HG03378 (cell line): Measurements from ENCODE around the gene SMIM8.
"Not testable (repeated sequence)": the region's sequence is repeated elsewhere in the genome, so short reads cannot be mapped to it uniquely, and the experiment has no call there.

Source experiments
- ATAC-seq: cut with Tn5 transposase; IDR thresholded peaks from one replicate; pipeline ENCODE4 v1.9.1; 2021; ENCODE audit warnings: mild to moderate bottlenecking, moderate library complexity; ENCODE audit not compliant: unreplicated experiment

SMIM8 gene, protein sequence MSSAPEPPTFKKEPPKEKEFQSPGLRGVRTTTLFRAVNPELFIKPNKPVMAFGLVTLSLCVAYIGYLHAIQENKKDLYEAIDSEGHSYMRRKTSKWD

DNA sequence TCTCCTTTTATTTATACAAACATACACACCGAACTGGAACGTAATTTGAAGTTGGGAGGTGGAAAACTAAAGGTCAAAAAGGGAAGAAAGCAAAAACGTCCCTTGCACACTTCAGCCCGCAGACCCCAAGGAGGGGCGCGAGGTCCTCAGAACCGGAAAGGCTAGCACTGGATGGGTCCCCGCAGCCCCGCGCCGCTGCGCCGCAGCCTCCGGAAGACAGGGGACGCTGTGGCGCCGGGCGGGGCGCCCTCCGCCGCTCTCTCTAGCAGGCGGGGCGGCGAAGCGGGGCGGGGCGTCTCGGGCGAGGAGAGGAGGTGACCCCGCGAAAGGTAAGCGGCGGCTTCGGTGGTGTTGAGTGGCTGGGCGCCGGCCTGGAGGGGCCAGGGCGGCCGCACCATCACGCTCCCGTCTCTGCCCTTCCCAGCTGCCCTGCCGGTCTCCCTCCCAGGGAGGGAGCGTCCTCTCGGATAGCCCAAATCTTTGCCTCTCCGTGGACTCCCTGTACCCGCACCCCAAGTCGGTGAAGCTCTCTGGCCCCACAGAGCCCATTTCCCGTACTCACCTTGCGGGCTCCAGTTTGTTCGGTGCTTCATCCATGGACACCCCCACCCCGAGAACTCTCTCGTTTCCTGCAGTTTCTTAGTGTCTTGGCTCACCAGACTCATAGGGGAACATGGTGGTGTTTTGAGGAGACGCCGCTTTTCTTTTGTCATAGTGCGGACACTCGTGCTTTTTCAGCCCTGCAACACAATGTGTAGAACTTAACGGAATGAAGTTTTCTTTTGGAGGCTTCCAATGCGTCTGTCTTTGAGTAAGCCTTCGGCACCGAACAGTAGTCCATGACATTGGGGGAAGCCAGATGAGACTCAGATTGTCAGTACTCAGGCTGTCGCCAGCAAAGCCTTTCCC is at the start of gene SMIM8:
TSS of gene SMIM8 (plus strand) at position 285 of the 909 bp plus-strand sequence. CDS start 14,444 bp downstream, outside the sequence.
- peak; percentile 85 for ATAC-seq

DNA sequence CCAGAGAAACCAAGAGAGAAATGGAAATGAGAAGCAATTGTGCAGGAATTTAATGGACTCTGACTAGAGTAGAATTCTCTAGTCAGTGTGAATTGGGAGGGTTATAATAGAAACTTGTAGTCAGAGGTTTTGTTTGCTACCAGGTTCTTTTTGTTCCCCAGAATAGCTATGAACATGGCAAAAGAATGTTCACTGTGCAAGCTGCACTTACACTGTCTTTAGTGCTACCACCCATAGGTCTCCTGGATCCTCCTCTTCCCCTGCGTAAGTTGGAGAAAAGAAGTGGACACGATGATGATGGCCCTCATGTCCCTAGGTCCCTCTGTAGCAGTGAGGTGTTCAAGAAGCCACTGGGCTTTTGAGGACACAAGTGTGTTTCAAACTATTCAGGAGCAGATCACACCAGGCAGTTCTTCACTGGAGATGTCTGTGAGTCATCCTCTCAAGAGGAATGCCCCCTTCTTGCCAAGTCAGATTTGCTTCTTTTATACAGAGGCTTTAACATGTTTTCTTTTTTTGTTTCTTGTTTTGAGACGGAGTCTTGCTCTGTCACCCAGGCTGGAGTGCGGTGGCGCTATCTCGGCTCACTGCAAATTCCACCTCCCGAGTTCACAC is 47.6 kb upstream of the SMIM8 start:
- no peak for ATAC-seq

DNA sequence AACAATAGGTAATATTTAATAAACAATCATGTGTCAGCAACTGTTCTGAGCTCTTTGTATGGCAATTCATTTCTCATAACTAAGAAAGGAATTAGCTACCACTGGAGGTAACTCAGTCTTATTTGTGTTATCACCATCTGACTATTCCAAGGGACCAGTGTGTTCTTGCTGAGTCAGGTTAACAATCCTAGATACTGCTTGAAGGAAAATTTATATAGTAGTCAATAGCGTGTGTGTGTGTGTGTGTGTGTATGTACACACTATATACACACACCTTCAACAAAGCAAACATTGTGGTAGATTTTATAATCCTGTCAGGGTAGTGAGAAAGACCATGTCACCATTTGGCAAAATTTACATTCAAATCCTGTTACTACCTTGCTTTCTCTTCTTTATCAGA is 45.8 kb upstream of the SMIM8 start:
- ATAC-seq: no peak

DNA sequence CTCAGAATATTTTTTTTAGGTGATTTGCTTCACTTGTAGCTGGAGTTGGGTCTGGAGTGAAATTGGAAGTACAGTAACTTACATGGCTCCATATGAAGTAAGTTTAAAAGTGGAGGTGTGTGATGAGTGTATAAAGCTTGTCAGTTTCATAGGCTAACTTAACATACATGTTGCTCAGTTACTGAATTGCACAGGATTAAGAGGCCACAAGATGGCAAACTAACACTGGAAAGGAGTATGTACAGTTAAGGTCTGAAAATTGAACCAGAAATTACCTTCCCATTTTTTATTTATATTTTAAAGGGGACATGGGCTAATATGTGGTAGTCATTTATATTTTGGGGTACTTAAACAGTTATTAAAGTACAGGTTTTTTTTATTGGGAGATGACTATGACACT is 45.3 kb upstream of the SMIM8 start:
- no peak for ATAC-seq

DNA sequence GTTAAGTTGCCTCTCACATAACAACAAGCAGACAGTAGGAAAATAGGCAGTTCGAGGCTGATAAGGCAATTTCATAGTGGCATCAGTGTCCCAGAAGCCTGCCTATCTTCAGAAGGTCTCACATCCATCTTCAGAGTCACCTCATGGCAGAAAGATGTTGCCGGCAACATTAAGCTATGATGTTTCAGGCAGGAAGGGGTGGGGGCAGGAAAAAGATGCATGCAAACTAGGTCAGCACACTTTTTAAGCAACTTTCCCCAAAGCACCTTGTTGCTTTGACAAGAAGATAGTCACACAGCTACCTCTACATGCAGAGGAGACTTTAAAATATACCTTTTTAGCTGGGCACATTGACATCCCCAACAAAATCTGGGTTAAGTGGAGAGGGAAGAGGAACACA is 43.2 kb upstream of the SMIM8 start:
- no peak for ATAC-seq

DNA sequence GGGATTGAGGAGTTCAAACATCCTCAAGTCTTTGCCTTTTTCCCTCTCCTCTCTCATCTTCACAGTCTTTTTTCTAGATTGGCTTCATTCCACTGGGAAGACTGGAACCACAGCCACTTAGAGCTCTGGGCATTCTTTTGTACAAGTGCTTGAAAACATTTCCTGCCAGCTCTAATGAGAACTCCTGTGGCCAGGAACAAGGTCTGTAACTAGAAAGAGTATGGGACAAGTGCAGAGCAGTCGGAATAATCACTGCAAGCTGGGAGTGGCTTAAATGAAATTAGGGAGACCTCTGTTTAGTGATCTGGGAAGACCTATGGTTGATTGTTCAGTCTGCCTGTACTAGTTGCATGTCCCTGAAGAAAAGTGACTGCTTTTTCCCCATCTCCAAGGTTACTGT is 41.0 kb upstream of the SMIM8 start:
- ATAC-seq: no peak

DNA sequence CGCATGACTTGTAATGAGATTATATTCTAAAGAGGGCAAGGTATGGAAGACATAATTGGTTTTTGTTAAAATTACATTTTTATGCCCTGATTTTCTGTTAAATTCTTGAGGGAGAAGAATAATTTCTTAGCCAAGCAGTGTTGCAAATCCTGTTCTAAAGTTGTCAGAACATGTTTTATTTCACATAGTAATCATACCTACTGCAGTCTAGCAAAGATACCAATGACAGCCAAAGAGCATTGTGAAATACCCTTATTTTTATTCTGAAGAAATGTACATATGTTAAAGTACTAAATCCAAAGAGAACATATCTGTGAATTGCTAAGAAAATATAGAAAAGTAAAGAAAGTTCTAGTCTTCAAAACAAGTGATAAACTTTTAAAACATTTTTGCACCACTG is 39.6 kb upstream of the SMIM8 start:
- no peak for ATAC-seq

DNA sequence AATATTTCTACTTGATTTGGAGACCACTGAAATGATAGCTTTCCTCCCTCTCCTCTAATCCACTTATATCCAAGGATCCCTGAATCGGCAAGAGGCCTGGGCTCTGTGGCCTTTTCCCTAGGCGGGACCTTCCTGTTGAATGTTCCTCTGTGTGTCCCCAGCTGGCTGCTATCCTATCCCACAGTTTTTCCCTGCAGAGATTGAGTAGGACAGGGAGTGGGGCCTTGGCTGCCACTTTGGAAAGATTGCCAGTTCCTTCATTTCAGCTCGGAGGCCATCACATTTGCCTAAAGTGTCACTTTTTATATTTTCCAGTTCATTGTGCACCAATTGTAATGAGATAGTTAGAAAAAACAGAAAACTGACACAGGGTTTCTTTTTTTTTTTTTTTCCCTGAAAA is 38.9 kb upstream of the SMIM8 start:
- ATAC-seq: no peak

DNA sequence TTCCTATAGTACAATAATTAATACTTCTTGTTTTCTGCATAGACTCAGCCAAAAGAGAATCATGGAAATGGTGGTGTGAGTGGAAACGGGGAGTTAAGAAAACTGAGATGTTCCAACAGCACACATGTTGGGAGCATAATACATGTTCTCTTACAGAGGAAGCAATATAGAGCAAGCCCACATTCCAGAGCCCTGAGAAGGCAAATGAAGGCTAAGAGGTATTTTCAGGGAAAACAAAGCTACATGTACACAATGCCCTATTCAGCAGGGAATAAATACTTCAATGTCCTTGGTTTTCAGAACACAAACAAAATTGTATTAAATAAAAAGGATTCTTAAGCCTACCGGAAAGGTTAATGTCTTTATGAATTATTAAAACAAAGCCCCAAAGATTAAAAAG is 35.1 kb upstream of the SMIM8 start:
- ATAC-seq: no peak

DNA sequence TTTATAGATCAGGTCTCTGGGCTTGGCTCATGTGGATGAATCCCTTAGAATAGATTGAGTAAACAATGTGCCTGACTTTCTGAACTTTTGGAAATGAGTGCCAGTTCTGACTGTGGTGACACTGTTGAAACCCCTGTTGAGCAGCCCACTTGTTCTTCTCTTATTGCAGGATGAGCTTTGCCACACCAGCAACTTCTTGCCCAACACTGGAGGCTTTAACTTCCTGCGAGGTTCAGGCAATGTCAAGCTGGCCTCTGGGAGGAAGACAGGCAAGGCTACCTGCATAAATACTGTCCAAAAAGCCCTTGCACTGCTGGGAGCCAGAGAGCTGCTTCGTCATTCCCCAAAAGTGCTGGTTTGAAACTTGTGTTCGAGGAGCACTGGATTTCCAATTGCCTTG is 32.8 kb upstream of the SMIM8 start:
- no peak for ATAC-seq

DNA sequence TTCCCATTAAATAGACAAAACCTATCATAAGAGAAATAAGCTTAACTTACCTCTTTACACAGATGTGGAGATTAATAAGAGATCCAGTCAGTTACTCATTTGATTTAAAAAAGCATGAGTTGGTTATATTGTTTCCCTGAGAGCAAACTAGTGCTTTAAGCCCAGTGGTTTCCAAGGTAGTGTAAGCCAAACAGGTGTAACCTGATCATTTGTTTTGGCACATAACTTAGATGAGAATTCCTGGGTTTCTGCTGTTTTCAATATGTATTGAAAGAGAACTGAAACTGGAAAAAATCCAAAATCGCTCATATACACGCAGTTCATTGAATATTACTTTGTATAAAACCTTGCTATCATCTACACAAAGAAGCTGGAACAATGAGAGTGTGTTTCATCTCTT is 30.5 kb upstream of the SMIM8 start:
- ATAC-seq: no peak

DNA sequence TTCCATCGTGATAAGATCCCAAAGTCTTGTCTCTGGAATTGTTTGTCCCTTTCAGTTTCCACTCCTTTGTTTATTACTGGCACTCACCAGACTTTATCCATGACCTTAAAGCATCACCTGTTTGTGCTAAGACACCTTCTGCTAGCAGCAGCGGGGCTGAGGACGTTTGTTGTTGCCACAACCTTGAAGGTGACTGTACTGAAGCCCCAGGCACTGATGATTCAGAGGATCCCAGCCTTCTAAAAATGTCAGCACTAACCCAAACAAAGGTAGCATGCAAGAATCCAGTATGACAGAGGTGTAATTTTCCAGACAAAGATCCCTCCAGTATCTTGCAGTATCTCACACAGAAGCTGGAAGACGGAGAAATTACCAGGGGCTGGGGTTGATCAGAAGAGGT is 28.9 kb upstream of the SMIM8 start:
- no peak for ATAC-seq

DNA sequence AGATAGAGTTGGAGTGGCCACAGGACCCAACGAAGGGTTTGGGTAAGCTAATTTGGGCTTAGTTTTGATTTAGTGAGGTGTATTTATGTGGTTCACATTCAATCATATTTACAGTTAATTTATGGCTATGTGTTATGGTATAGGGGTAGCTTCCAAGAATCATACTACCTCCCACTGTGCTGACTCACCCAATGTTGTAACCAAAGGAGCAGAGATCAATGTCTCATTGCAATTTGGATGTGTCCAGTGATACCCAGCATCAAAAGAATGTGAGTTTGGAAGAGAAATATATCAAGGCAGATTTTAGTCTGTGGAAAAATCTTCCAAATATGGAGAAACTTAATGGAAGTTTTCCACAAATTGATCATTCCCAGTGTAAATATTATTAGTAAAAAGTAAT is 25.3 kb upstream of the SMIM8 start:
- no peak for ATAC-seq

DNA sequence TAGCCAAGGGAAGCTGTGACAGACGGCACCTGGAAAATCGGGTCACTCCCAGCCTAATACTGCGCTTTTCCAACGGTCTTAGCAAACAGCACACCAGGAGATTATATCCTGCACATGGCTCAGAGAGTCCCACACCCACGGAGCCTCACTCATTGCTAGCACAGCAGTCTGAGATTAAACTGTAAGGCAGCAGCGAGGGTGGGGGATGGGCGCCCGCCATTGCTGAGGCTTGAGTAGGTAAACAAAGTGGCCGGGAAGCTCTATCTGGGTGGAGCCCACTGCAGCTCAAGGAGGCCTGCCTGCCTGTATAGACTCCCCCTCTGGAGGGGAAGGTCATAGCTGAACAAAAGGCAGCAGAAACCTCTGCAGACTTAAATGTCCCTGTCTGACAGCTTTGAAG is 21.1 kb upstream of the SMIM8 start:
- not testable (repeated sequence) for ATAC-seq

DNA sequence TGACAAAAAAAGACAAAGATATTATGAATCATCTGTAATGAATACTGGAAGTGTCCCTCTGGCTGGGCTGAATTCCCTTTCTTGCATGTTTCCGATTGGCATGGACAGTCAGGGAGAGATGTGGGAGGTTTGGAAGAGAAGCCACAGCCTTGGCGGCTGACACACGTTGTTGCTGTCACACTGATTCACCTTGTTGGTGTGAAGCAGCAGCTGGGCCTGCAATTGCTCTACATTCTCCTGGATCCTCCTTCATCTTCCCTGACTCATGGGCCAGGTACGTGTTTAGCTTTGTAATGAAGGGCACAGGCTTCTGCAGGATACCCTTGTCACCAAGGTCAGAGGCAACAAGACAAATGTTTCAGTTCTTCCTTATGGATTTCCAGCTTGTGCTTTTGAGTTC is 13.4 kb upstream of the SMIM8 start:
- no peak for ATAC-seq

DNA sequence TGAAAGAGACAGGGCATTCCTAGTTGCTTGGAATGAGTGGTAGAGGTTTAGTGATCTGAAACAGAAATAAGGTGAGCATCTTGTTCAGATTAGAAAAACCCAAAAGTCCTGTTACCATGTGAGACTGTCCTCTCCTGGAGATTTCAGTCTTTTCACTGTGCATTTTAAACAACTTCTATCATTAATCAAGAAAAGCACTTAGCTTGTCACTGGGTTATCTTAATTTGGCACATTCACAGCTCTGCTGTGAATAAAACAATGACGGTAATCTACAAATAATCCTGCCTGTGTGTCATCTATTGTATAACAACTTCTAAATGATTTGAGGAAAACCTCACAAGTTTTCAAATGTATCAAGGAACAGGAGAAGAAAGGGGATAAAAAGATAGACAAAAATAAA is 9.5 kb upstream of the SMIM8 start:
- ATAC-seq: no peak

DNA sequence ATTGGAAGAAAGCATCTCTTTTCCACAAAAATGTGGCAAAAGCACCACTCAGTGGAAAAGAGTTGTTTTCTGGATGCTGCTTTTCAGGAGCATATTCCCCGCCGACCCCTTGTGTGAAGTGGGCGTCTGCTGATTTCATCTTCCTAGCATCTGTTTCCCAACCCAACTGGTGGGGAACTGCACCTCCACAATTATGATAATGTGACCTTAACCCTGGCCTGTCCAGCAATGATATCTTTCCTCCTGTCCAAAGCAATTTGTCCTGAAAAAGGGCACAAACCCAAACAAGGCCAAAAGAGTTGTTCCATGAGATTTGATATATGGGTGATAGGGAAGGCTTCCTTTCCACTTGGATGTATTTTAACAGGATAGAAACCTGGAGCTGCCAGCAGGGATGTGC is 7.3 kb upstream of the SMIM8 start:
- ATAC-seq: no peak

DNA sequence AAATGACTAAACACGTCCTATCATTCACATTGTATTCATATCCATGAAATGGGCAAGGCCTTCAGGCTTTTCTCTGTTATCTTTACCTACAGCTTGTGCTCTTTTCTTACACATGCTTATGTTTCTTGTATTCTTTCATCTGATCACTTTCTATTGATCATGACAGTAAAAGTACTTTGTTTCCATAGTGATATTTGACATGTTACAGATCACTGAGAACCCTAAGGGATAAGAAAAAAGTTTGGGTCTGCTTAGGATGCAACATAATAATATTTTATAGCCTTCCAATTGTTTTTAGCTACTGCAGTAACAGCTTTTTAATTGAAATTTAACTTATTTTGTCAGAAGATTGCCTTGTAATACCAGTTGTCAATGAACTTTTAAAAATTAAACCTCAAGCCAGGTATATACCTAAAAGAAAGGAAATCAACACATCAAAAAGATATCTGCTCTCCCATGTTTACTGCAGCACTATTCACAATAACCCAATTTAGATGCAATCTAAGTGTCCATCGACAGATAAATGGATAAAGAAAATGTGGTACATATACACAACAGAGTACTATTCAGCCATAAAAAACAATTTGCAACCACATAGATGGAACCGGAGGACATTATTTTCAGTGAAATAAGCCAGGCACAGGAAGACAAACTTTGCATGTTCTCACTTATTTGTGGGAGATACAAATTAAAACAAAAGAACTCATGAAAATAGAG is 3.0 kb upstream of the SMIM8 start:
- ATAC-seq: no peak

DNA sequence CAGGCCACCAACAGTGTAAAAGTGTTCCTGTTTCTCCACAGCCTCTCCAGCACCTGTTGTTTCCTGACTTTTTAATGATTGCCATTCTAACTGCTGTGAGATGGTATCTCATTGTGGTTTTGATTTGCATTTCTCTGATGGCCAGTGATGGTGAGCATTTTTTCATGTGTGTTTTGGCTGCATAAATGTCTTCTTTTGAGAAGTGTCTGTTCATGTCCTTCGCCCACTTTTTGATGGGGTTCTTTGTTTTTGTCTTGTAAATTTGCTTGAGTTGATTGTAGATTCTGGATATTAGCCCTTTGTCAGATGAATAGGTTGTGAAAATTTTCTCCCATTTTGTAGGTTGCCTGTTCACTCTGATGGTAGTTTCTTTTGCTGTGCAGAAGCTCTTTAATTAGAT is 1.5 kb downstream of the SMIM8 start:
- not testable (repeated sequence) for ATAC-seq

DNA sequence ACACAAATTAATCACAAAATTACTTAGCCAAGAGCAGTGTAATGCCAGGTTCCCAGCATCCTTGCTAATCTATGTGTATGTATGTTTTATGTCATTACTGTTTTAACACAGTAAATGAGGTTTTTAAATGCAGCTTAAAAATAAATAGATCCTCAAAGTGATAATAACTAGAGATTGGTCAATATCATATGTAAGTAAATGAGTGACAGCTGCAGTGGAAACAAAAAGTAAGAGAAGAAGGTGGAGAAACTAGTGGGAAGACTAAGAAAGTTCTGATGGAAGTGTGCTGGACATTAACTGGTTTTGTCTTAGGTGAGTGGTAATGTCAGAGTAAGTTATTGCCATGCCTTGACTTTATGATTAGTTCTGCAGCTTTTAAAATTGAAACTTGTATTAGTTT is 8.6 kb downstream of the SMIM8 start:
- no peak for ATAC-seq

DNA sequence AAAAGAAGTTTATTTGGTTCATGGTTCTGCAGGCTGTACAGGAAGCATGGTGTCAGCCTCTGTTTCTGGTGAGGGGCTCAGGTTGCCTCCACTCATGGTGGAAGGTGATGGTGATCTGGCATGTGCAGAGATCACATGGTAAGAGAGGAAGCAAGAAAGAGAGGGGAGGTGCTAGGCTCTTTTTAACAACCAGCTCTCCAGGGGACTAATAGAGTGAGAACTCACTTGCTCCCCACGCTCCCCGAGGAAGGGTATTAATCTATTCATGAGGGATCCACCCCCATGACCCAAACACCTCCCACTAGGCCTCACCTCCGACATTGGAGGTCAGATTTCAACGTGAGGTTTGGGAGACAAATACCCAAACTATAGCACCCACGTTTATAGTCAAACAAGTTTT is 10.6 kb downstream of the SMIM8 start:
- no peak for ATAC-seq
